Stimulated activated CD4-positive, alpha-beta T cell treated with anti-CD3 and anti-CD28 coated beads, Interleukin-2, amount 100 ng/mL, for 48 hours (primary cell): ENCODE data around the gene CANT1.

ENCODE experiments used
- DNase-seq, 2 donors: peaks; one replicate each; pipeline ENCODE4 v3.0.0-alpha.2; 2020

CANT1 gene

GRCh38 chr17:79007504-79008381, 1.8 kb downstream of the CANT1 start:
- DNase-seq, result no peak

GRCh38 chr17:79006794-79007503, 2.6 kb downstream of the CANT1 start:
- DNase-seq, result no peak

- DNase-seq, result no peak
Measured at GRCh38 chr17:79006046-79006445, 3.5 kb downstream of the CANT1 start.

- DNase-seq, result no peak
Measured at GRCh38 chr17:79005063-79005861, 4.3 kb downstream of the CANT1 start.

- DNase-seq, result no peak
Measured at GRCh38 chr17:79003661-79004411, 5.7 kb downstream of the CANT1 start.

GRCh38 chr17:79002796-79003593, 6.6 kb downstream of the CANT1 start:
- DNase-seq, result no peak

- DNase-seq, result no peak
Measured at GRCh38 chr17:79002291-79002690, 7.3 kb downstream of the CANT1 start.

GRCh38 chr17:79001190-79002020, 8.2 kb downstream of the CANT1 start:
- DNase-seq, result no peak

GRCh38 chr17:79000396-79001189, 9.0 kb downstream of the CANT1 start:
- no peak for DNase-seq

GRCh38 chr17:78999947-79000395, 9.6 kb downstream of the CANT1 start:
- DNase-seq, result no peak

GRCh38 chr17:78999056-78999768, 10.4 kb downstream of the CANT1 start:
- no peak for DNase-seq

GRCh38 chr17:78998311-78999055, 11.1 kb downstream of the CANT1 start:
- no peak for DNase-seq

GRCh38 chr17:78997881-78998280, 11.7 kb downstream of the CANT1 start:
- no peak for DNase-seq

- no peak for DNase-seq
Measured at GRCh38 chr17:78997231-78997741, 12.3 kb downstream of the CANT1 start.

- DNase-seq, result no peak
Measured at GRCh38 chr17:78996781-78997201, 12.8 kb downstream of the CANT1 start.

- DNase-seq, result no peak
Measured at GRCh38 chr17:78995761-78996451, 13.7 kb downstream of the CANT1 start.

GRCh38 chr17:78995022-78995760, 14.4 kb downstream of the CANT1 start:
- no peak for DNase-seq
